RWPE1 (cell line): Measurements from ENCODE around the gene FBRSL1.

Experiments used
- CTCF ChIA-PET: fragments of 350-600 bp; sonication (Branson Sonifier 250); formaldehyde crosslinking; extraction: SDS; loops from one replicate; lab custom pipeline; 2021; lab: Yijun Ruan, JAX
- POLR2A ChIA-PET: fragments of 400-600 bp; formaldehyde crosslinking; extraction: SDS; loops from one replicate; lab custom pipeline; 2020; ENCODE audit warnings: antibody characterized with exemption; ENCODE audit not compliant: low non-redundant PET; lab: Yijun Ruan, JAX
- DNase-seq: peaks from one replicate; pipeline ENCODE4 v3.0.0; 2012; ENCODE audit warnings: low spot score
- H3K27ac ChIP-seq: fragments of 450-650 bp; 2 replicates; pipeline ENCODE4 v1.5.1; 2017
- CTCF ChIP-seq: fragments of 450-650 bp; conservative IDR thresholded peaks from 2 replicates; pipeline ENCODE4 v1.5.1; 2017; ENCODE audit warnings: low read depth, mild to moderate bottlenecking

The FBRSL1 gene

GRCh38 chr12:132453361-132454192, 36.4 kb upstream of the FBRSL1 start:
- ChIA-PET CTCF (interaction anchor here (0.7 to 0.8 kb wide), 3 partner anchors 46 to 125 kb away, joined by 3 to 4 read pairs (median 3); no protein-coding TSS in a partner anchor), POLR2A (no interaction called here)
- H3K27ac ChIP-seq: peak overlapping the region; percentile 57
- no peak for TF ChIP-seq CTCF
- peak; percentile 68 for DNase-seq

- DNase-seq: no peak
- CTCF ChIA-PET: interaction anchor here (0.7 to 0.8 kb wide), 2 partner anchors 84 to 125 kb away, joined by 3 to 4 read pairs; no protein-coding TSS in a partner anchor
- H3K27ac ChIP-seq: peak overlapping the region; percentile 57; the same call in 1 of the 2 replicates
- TF ChIP-seq CTCF: no peak
- POLR2A ChIA-PET: no interaction called here
These were observed 35.6 kb upstream of the FBRSL1 start for GRCh38 chr12:132454193-132454932.

- TF ChIP-seq CTCF: no peak
- H3K27ac ChIP-seq: peak overlapping the region; percentile 17
- ChIA-PET POLR2A (no interaction called here), CTCF (no interaction called here)
- no peak for DNase-seq
These were observed 35.0 kb upstream of the FBRSL1 start for GRCh38 chr12:132454933-132455418.

- no peak for TF ChIP-seq CTCF
These were observed 34.4 kb upstream of the FBRSL1 start for GRCh38 chr12:132455565-132455964.

GRCh38 chr12:132456186-132456943, 33.6 kb upstream of the FBRSL1 start:
- CTCF ChIA-PET: interaction anchor here (0.7 kb wide), 1 partner anchor 26 kb away, joined by 4 read pairs; no protein-coding TSS in a partner anchor
- no peak for TF ChIP-seq CTCF
- no peak for DNase-seq
- no peak overlapping the region for H3K27ac ChIP-seq
- POLR2A ChIA-PET: no interaction called here

More at GRCh38 chr12:132455565-132455964, 34.4 kb upstream of the FBRSL1 start:
- DNase-seq: no peak
- POLR2A ChIA-PET: no interaction called here
- CTCF ChIA-PET: no interaction called here
- H3K27ac ChIP-seq: peak overlapping the region; percentile 17; the same call in 1 of the 2 replicates
